Fibroblast of villous mesenchyme (primary cell): Measurements from ENCODE around the gene DNAJB1. TPM values are rescaled to one million over a fixed set of nuclear protein-coding genes. Genes with fewer than 3 reads are reported as not detected.
"Not testable (repeated sequence)": the region's sequence is repeated elsewhere in the genome, so short reads cannot be mapped to it uniquely, and the experiment has no call there.

ENCODE experiments used
- DNase-seq: peaks from one replicate; pipeline ENCODE4 v3.0.0-alpha.2; 2010; ENCODE audit warnings: low read depth
- H3K4me3 ChIP-seq: 2 replicates; pipeline ENCODE4 v1.5.1; 2011; ENCODE audit warnings: low read depth, mild to moderate bottlenecking, low read length
- CTCF ChIP-seq: IDR thresholded peaks from 2 replicates; pipeline ENCODE4 v1.5.1; 2012; ENCODE audit warnings: low read depth, mild to moderate bottlenecking, low read length; ENCODE audit not compliant: insufficient read depth
- total RNA-seq: library from RNA; depleted of rRNA; stranded (reverse); fragments of >200 nt; gene quantifications from 2 replicates; pipeline ENCODE4 v1.2.3, GENCODE V29; 2012

DNAJB1 gene
- total RNA-seq, 1 donor: 99.3 TPM

GRCh38 chr19:14514215-14514863, 3.9 kb downstream of the DNAJB1 start:
- H3K4me3 ChIP-seq: no peak overlapping the region
- DNase-seq: no peak
- no peak for TF ChIP-seq CTCF

GRCh38 chr19:14512406-14512961, 5.7 kb downstream of the DNAJB1 start:
- DNase-seq: no peak
- no peak for TF ChIP-seq CTCF
- no peak overlapping the region for H3K4me3 ChIP-seq

GRCh38 chr19:14511229-14511593, 7.0 kb downstream of the DNAJB1 start:
- no peak for TF ChIP-seq CTCF
- no peak overlapping the region for H3K4me3 ChIP-seq
- no peak for DNase-seq

- peak; percentile 90 for DNase-seq
- peak overlapping the region; percentile 34 for H3K4me3 ChIP-seq
- no peak for TF ChIP-seq CTCF
Observed at GRCh38 chr19:14510311-14511228, 7.6 kb downstream of the DNAJB1 start.

- no peak overlapping the region for H3K4me3 ChIP-seq
- TF ChIP-seq CTCF: no peak
- peak; percentile 47 for DNase-seq
Observed at GRCh38 chr19:14507704-14508542, 10.3 kb downstream of the DNAJB1 start.

- peak; percentile 80 for TF ChIP-seq CTCF
- no peak overlapping the region for H3K4me3 ChIP-seq
- DNase-seq: peak; percentile 81
Observed at GRCh38 chr19:14505488-14506239, 12.5 kb downstream of the DNAJB1 start.

GRCh38 chr19:14504575-14504974, 13.6 kb downstream of the DNAJB1 start:
- DNase-seq, H3K4me3 ChIP-seq: not testable (repeated sequence)
